Lung (tissue), 12 donors: ENCODE data around the gene CASS4. TPM values are rescaled to one million over a fixed set of nuclear protein-coding genes. Genes with fewer than 3 reads are reported as not detected.

Source experiments
- ATAC-seq: fragments of 200-7000 bp; cut with Tn5 transposase; one replicate; pipeline ENCODE4 v1.9.1; 2020; ENCODE audit warnings: moderate number of reproducible peaks; ENCODE audit not compliant: insufficient read depth, low FRiP score
- DNase-seq, 3 donors: peaks; one replicate each; pipeline ENCODE4 v3.0.0-alpha.2; 2013 to 2017
- H3K27ac ChIP-seq, 2 donors: one replicate each; pipeline ENCODE4 v1.5.1; 2013; ENCODE audit warnings: mild to moderate bottlenecking in 2 of 2, moderate library complexity in 2 of 2, control low read depth in 1 of 2, inconsistent platforms in 1 of 2, low read depth in 1 of 2, low read length in 1 of 2
- H3K27me3 ChIP-seq, 3 donors: one replicate each; pipeline ENCODE4 v1.5.1; 2013; ENCODE audit warnings: low read length in 2 of 3; ENCODE audit not compliant: control insufficient read depth in 3 of 3, insufficient read depth in 3 of 3
- H3K36me3 ChIP-seq, 4 donors: one replicate each; pipeline ENCODE4 v1.5.1; 2013; ENCODE audit warnings: low read length in 4 of 4, mild to moderate bottlenecking in 1 of 4, moderate library complexity in 1 of 4; ENCODE audit not compliant: control insufficient read depth in 4 of 4, insufficient read depth in 4 of 4
- H3K4me1 ChIP-seq, 5 donors: one replicate each; pipeline ENCODE4 v1.5.1; 2013; ENCODE audit warnings: low read length in 5 of 5, mild to moderate bottlenecking in 2 of 5, moderate library complexity in 1 of 5; ENCODE audit not compliant: control insufficient read depth in 5 of 5, insufficient read depth in 5 of 5
- H3K4me3 ChIP-seq: one replicate; pipeline ENCODE4 v1.5.1; 2013; ENCODE audit warnings: mild to moderate bottlenecking, control low read depth, moderate library complexity
- H3K9ac ChIP-seq, 2 donors: one replicate each; pipeline ENCODE4 v1.5.1; 2013; ENCODE audit warnings: low read length in 2 of 2, control low read depth in 1 of 2; ENCODE audit not compliant: insufficient read depth in 1 of 2
- H3K9me3 ChIP-seq, 4 donors: one replicate each; pipeline ENCODE4 v1.5.1; 2013; ENCODE audit warnings: low read length in 3 of 4, mild to moderate bottlenecking in 1 of 4, moderate library complexity in 1 of 4; ENCODE audit not compliant: control insufficient read depth in 4 of 4, insufficient read depth in 3 of 4
- WGBS, 2 donors: extraction: QIAGEN DNeasy Blood & Tissue Kit; methylation state at CpG; one replicate each; pipeline ENCODE4 v1.1.7; 2013; 5-methylcytosine and 5-hydroxymethylcytosine counted together
- polyA plus RNA-seq, 2 donors: library from polyadenylated mRNA; stranded (reverse); fragments of 200-250 nt; gene quantifications; one replicate each; pipeline ENCODE4 v1.2.1, GENCODE V29; 2013
- total RNA-seq, 2 donors: library from RNA; depleted of rRNA in 1 of 2; stranded (reverse); fragments of >200 nt in 1 of 2; gene quantifications; one replicate each; pipeline ENCODE4 v1.2.1, GENCODE V29; 2014 to 2021
- TF ChIP-seq, protein P1 (sequence below): IDR thresholded peaks from 2 replicates; pipeline ENCODE4 v1.5.1; 2012; ENCODE audit warnings: mild to moderate bottlenecking; ENCODE audit errors: control extremely low read depth, extremely low read depth
- donor health status: control.
- donor health status: control.
- donor health status: Bipolar disorder and iron deficiency.
- donor health status: healthy.
- donor health status: DM: yes; HTN: yes; CAD: no.

The CASS4 gene
- total and polyA plus RNA-seq, 4 donors: 4.5 to 30.7 (median 14.8) TPM

DNA sequence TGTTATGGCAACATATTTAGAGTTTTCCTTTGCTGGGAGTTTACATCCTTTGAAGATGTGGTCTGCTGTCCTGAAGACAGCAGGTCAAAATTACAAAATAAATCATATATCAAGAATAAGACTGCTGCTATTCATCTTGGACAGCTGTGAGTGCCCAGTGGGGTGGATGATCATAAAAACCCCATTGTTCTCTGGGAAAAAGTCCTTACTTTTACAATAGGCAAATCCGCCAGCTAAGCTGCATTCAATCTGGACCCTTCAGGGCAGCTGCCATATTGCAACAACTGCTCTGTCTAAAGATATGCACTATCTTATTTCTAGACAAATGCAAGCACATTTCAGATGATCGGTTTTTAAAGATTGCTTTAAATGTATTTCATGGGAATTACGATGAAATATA is 19.4 kb downstream of the CASS4 start:
- WGBS, 2 donors: 85 to 88% methylated on average over 3 of the region's 3 CpGs
- Histone ChIP-seq H3K36me3 (peaks cover 0 to 6% (median 0%) of the 10 kb centered on the region in 4 donors), H3K9me3 (no peaks in the 10 kb centered on the region), H3K4me3 (no peak overlapping the region), H3K4me1 (peaks cover 0 to 69% (median 41%) of the 10 kb centered on the region in 5 donors), H3K27me3 (no peaks in the 10 kb centered on the region), H3K27ac (no peak overlapping the region), H3K9ac (no peak overlapping the region)
- no peak for ATAC-seq
- TF ChIP-seq, protein P1, sequence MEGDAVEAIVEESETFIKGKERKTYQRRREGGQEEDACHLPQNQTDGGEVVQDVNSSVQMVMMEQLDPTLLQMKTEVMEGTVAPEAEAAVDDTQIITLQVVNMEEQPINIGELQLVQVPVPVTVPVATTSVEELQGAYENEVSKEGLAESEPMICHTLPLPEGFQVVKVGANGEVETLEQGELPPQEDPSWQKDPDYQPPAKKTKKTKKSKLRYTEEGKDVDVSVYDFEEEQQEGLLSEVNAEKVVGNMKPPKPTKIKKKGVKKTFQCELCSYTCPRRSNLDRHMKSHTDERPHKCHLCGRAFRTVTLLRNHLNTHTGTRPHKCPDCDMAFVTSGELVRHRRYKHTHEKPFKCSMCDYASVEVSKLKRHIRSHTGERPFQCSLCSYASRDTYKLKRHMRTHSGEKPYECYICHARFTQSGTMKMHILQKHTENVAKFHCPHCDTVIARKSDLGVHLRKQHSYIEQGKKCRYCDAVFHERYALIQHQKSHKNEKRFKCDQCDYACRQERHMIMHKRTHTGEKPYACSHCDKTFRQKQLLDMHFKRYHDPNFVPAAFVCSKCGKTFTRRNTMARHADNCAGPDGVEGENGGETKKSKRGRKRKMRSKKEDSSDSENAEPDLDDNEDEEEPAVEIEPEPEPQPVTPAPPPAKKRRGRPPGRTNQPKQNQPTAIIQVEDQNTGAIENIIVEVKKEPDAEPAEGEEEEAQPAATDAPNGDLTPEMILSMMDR: no peak
- peak; percentile 43 to 65 (median 61) for DNase-seq

DNA sequence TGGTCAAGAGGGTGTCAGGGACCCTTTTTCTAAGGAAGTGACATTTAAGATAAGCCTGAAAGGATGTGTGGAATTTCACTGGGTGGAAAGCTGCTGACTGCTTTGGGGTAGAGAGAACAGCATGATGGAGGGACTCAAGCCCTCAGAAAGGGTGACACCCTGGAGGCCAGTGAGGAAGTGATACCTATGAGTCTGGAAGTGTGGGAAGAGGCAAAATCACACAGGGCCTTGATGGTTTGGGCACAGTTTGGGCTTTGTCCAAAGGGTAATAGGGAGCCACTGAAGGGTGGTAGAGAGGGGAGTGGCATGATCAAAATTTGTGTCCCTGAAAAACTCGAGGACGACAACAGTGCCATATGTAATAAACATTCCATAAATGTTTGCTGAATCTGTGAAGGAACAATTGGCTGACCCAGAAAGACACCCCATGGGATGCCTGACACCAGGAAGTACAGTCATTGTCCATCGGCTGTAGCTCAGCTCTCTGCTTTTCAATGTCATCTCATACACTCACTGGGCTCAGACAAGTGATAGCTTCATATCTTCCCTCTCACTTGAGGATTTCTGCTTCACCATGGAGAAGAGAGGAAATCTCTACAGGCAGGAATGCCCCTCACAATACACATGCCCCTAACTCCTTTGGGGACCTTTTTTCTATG is 21.3 kb downstream of the CASS4 start:
- no peaks in the 10 kb centered on the region for H3K27me3 ChIP-seq
- ATAC-seq (no peak), DNase-seq (peak in 2 of 3 donors; percentile 52 to 73)
- H3K36me3 ChIP-seq: peaks cover 0 to 8% (median 3%) of the 10 kb centered on the region in 4 donors
- H3K9ac ChIP-seq: peak overlapping the region in 1 of 2 donors; percentile 77
- TF ChIP-seq, protein P1: no peak
- H3K4me3 ChIP-seq: no peak overlapping the region
- H3K4me1 ChIP-seq: peaks cover 0 to 63% (median 41%) of the 10 kb centered on the region in 5 donors
- H3K27ac ChIP-seq: peak overlapping the region in 1 of 2 donors; percentile 78
- H3K9me3 ChIP-seq: no peaks in the 10 kb centered on the region
- WGBS, 2 donors: 46 to 72% methylated on average over 3 of the region's 3 CpGs

DNA sequence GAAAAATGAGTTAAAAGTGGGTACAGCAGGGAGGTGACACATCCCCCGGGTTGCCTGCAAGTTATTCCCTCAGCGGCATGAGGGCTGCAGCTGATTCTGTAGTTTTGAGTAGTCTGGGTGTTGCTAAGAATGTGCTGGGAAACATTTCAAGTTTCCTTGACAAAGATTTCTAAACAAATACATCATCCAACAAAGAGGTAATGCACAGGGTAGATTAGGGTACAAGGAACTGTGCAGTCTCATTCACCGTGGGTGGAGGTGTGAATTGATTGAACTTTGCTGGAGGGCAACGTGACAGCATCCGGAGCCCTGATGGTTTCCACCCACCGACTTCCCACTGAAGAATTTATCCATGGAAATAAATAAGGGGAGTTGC is 21.8 kb downstream of the CASS4 start:
- 44 to 67% methylated on average over 6 of the region's 6 CpGs for WGBS, 2 donors
- H3K9me3 ChIP-seq: no peaks in the 10 kb centered on the region
- peak overlapping the region in 1 of 2 donors; percentile 77 for H3K9ac ChIP-seq
- no peak overlapping the region for H3K27ac ChIP-seq
- ATAC-seq (no peak), DNase-seq (peak; percentile 72 to 91 (median 90))
- H3K27me3 ChIP-seq: no peaks in the 10 kb centered on the region
- H3K4me1 ChIP-seq: peaks cover 0 to 63% (median 44%) of the 10 kb centered on the region in 5 donors
- TF ChIP-seq, protein P1: no peak
- H3K36me3 ChIP-seq: peaks cover 0 to 8% (median 3%) of the 10 kb centered on the region in 4 donors
- no peak overlapping the region for H3K4me3 ChIP-seq
